Lower leg skin (tissue), 3 donors: Measurements from ENCODE around the gene JMJD1C.

Experiments
- CTCF ChIP-seq, 3 donors: fragments of 450-650 bp; IDR thresholded peaks; one replicate each; pipeline ENCODE4 v1.5.1; 2016; ENCODE audit warnings: antibody characterized with exemption in 3 of 3, mild to moderate bottlenecking in 3 of 3, moderate library complexity in 2 of 3
- POLR2A ChIP-seq, 2 donors: fragments of 450-650 bp; IDR thresholded peaks; one replicate each; pipeline ENCODE4 v1.6.1; 2016 to 2017; ENCODE audit warnings: antibody characterized with exemption in 2 of 2, mild to moderate bottlenecking in 1 of 2, moderate library complexity in 1 of 2

- TF ChIP-seq CTCF (IDR thresholded peaks at IDR 0.05) (no peak), POLR2A (IDR thresholded peaks at IDR 0.05) (no peak)
These were observed 8.7 kb upstream of the JMJD1C start for GRCh38 chr10:63474488-63474887.
